HEK293 (cell line): Measurements from ENCODE around the gene FOXD1.

Experiments used
- FEZF1 ChIP-seq: fragments of 450-650 bp; formaldehyde crosslinking; IDR thresholded peaks from 2 replicates; pipeline ENCODE4 v1.5.1; 2016; ENCODE audit warnings: missing biosample characterization, missing genetic modification characterization
- TCF7L2 ChIP-seq: IDR thresholded peaks from 2 replicates; pipeline ENCODE4 v1.6.1; 2011; ENCODE audit warnings: low read depth, mild to moderate bottlenecking, inconsistent platforms, low read length, moderate library complexity, borderline replicate concordance
- YY2 ChIP-seq: fragments of 450-650 bp; formaldehyde crosslinking; IDR thresholded peaks from 2 replicates; pipeline ENCODE4 v1.5.1; 2016; ENCODE audit warnings: missing biosample characterization, missing genetic modification characterization
- ZFHX2 ChIP-seq: fragments of 450-650 bp; formaldehyde crosslinking; conservative IDR thresholded peaks from 2 replicates; pipeline ENCODE4 v1.5.1; 2016; ENCODE audit warnings: missing biosample characterization, missing genetic modification characterization
- ZNF830 ChIP-seq: fragments of 450-650 bp; IDR thresholded peaks from 2 replicates; pipeline ENCODE4 v1.5.0; 2018; ENCODE audit warnings: missing biosample characterization, missing genetic modification characterization, low read depth, mild to moderate bottlenecking, moderate library complexity
- TF ChIP-seq, protein P1 (sequence below): fragments of 450-650 bp; formaldehyde crosslinking; IDR thresholded peaks from 2 replicates; pipeline ENCODE4 v1.5.1; 2016; ENCODE audit warnings: missing biosample characterization, missing genetic modification characterization
- TF ChIP-seq, protein P2 (sequence below): fragments of 450-650 bp; formaldehyde crosslinking; IDR thresholded peaks from 2 replicates; pipeline ENCODE4 v1.5.1; 2016; ENCODE audit warnings: missing biosample characterization, missing genetic modification characterization

DNA sequence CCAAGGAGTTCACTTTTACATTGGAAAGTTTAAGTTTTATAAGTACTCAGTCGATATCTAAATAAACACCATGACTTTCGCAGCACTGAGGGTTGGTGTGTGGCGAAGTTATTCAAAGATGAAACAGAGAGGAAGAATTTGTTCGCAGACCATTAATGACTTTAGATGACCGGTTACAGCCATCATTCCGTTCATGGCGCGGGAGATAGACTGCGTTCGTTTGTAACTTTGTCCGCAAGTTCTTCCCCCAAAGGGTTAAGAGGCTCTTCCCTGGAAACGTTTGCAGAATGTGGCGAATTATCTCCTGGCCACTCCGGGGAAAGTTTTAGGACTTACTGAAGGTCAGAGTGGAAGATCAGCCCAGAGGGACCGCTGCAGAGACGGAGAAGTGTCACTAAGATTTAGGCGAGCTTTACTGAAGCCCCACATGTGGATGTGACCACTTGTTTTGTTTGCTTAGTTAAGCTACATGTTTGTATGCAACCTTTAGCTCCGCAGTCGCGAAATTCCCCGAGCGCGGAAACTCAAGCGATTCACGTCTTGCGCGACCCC, 2.2 kb upstream of the FOXD1 start:
- TF ChIP-seq YY2 (no peak), ZNF830 (no peak), FEZF1 (no peak), ZFHX2 (no peak), TCF7L2 (no peak)
- TF ChIP-seq, protein P1, sequence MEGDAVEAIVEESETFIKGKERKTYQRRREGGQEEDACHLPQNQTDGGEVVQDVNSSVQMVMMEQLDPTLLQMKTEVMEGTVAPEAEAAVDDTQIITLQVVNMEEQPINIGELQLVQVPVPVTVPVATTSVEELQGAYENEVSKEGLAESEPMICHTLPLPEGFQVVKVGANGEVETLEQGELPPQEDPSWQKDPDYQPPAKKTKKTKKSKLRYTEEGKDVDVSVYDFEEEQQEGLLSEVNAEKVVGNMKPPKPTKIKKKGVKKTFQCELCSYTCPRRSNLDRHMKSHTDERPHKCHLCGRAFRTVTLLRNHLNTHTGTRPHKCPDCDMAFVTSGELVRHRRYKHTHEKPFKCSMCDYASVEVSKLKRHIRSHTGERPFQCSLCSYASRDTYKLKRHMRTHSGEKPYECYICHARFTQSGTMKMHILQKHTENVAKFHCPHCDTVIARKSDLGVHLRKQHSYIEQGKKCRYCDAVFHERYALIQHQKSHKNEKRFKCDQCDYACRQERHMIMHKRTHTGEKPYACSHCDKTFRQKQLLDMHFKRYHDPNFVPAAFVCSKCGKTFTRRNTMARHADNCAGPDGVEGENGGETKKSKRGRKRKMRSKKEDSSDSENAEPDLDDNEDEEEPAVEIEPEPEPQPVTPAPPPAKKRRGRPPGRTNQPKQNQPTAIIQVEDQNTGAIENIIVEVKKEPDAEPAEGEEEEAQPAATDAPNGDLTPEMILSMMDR (tag by site-specific recombination): no peak
- TF ChIP-seq, protein P2, sequence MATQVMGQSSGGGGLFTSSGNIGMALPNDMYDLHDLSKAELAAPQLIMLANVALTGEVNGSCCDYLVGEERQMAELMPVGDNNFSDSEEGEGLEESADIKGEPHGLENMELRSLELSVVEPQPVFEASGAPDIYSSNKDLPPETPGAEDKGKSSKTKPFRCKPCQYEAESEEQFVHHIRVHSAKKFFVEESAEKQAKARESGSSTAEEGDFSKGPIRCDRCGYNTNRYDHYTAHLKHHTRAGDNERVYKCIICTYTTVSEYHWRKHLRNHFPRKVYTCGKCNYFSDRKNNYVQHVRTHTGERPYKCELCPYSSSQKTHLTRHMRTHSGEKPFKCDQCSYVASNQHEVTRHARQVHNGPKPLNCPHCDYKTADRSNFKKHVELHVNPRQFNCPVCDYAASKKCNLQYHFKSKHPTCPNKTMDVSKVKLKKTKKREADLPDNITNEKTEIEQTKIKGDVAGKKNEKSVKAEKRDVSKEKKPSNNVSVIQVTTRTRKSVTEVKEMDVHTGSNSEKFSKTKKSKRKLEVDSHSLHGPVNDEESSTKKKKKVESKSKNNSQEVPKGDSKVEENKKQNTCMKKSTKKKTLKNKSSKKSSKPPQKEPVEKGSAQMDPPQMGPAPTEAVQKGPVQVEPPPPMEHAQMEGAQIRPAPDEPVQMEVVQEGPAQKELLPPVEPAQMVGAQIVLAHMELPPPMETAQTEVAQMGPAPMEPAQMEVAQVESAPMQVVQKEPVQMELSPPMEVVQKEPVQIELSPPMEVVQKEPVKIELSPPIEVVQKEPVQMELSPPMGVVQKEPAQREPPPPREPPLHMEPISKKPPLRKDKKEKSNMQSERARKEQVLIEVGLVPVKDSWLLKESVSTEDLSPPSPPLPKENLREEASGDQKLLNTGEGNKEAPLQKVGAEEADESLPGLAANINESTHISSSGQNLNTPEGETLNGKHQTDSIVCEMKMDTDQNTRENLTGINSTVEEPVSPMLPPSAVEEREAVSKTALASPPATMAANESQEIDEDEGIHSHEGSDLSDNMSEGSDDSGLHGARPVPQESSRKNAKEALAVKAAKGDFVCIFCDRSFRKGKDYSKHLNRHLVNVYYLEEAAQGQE (tag by site-specific recombination): no peak
